Thoracic aorta (tissue), 2 donors: ENCODE results near the gene XCL1. TPM values are rescaled to one million over a fixed set of nuclear protein-coding genes. Genes with fewer than 3 reads are reported as not detected.
"Not testable (repeated sequence)": the region's sequence is repeated elsewhere in the genome, so short reads cannot be mapped to it uniquely, and the experiment has no call there.

Experiments
- ATAC-seq: fragments of 150-250 bp; one replicate; pipeline ENCODE4 v1.8.0; 2017; ENCODE audit warnings: low read depth; ENCODE audit not compliant: insufficient number of reproducible peaks, low FRiP score
- DNase-seq: peaks from one replicate; pipeline ENCODE4 v3.0.0-alpha.2; 2020; ENCODE audit warnings: low spot score
- H3K27ac ChIP-seq, 2 donors: fragments of 200-600 bp; sonication (generic); 1 replicate in 1 of 2; 2 replicates in 1 of 2; pipeline ENCODE4 v1.5.1; 2016; ENCODE audit warnings: mild to moderate bottlenecking in 2 of 2, moderate library complexity in 2 of 2
- H3K27me3 ChIP-seq: fragments of 200-600 bp; sonication (generic); replicated peaks from 2 replicates; pipeline ENCODE4 v1.6.0; 2016; ENCODE audit warnings: mild to moderate bottlenecking; ENCODE audit not compliant: insufficient read depth
- H3K36me3 ChIP-seq: fragments of 200-600 bp; sonication (generic); one replicate; pipeline ENCODE4 v1.5.1; 2016
- H3K4me1 ChIP-seq, 2 donors: fragments of 200-600 bp; sonication (generic); 1 replicate in 1 of 2; 2 replicates in 1 of 2; pipeline versions ENCODE4 v1.5.1 to v1.6.0; 2016; ENCODE audit warnings: low read depth in 2 of 2, mild to moderate bottlenecking in 1 of 2; ENCODE audit not compliant: control insufficient read depth in 1 of 2
- H3K4me3 ChIP-seq: fragments of 200-600 bp; sonication (generic); 2 replicates; pipeline ENCODE4 v1.5.1; 2016; ENCODE audit warnings: mild to moderate bottlenecking
- H3K9me3 ChIP-seq: fragments of 200-600 bp; sonication (generic); 2 replicates; pipeline ENCODE4 v1.5.1; 2016
- total RNA-seq, 2 donors: library from RNA; depleted of rRNA; stranded (reverse); fragments of >200 nt; gene quantifications; one replicate each; pipeline versions ENCODE4 v1.1.0 to v1.2.3, GENCODE V29; 2016
- TF ChIP-seq, protein P1 (sequence below): fragments of 200-600 bp; sonication (generic); IDR thresholded peaks from one replicate; pipeline ENCODE4 v1.5.1; 2019; ENCODE audit warnings: antibody characterized with exemption

Gene XCL1
- total RNA-seq, 2 donors from 2014 or later = 0.54 TPM; not detected in 1

DNA sequence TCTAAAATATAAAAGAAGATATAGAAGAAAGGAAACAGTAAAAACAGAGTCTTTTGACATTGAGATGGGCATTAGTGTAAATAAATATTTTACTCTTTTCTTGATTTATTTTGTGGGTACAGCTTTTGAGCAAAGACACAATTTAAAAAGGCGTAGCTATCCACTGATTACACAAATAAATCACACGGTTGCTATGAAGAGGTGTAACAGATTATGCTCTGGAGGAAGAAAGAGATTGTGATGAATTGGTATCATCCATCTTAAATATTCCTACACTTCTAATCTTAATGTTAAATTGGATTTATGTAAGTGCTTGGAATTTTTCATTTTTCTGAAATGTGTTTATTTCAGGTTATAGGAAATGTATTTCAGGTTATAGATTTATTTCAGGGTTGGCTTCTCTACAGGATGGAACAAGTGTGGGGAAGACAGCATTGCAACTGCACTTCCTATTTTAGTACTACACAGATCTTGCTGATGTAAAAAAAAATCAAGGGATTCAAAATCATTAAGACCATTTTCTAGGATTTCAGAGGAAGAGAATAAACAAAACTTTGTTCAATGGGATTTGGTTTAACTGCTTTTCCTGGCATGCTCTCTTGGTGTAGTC is 15.3 kb downstream of the XCL1 start:
- no peak for DNase-seq
- no peak for ATAC-seq
- Histone ChIP-seq H3K27ac (no peak overlapping the region), H3K4me1 (no peaks in the 10 kb centered on the region), H3K9me3 (no peaks in the 10 kb centered on the region), H3K4me3 (no peak overlapping the region), H3K36me3 (no peaks in the 10 kb centered on the region), H3K27me3 (no peaks in the 10 kb centered on the region)
- TF ChIP-seq, protein P1, sequence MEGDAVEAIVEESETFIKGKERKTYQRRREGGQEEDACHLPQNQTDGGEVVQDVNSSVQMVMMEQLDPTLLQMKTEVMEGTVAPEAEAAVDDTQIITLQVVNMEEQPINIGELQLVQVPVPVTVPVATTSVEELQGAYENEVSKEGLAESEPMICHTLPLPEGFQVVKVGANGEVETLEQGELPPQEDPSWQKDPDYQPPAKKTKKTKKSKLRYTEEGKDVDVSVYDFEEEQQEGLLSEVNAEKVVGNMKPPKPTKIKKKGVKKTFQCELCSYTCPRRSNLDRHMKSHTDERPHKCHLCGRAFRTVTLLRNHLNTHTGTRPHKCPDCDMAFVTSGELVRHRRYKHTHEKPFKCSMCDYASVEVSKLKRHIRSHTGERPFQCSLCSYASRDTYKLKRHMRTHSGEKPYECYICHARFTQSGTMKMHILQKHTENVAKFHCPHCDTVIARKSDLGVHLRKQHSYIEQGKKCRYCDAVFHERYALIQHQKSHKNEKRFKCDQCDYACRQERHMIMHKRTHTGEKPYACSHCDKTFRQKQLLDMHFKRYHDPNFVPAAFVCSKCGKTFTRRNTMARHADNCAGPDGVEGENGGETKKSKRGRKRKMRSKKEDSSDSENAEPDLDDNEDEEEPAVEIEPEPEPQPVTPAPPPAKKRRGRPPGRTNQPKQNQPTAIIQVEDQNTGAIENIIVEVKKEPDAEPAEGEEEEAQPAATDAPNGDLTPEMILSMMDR = no peak

DNA sequence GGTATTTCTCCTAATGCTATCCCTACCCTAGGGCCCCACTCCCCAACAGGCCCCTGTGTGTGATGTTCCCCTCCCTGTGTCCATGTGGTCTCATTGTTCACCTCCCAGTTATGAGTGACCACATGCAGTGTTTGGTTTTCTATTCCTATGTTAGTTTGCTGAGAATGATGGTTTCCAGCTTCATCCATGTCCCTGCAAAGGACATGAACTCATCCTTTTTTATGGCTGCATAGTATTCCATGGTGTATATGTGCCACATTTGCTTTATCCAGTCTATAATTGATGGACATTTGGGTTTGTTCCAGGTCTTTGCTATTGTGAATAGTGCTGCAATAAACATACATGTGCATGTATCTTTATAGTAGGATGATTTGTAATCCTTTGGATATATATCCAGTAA is 19.0 kb downstream of the XCL1 start:
- not testable (repeated sequence) for H3K36me3 ChIP-seq, H3K27me3 ChIP-seq, H3K4me3 ChIP-seq, ATAC-seq, H3K27ac ChIP-seq, DNase-seq, H3K4me1 ChIP-seq, H3K9me3 ChIP-seq

DNA sequence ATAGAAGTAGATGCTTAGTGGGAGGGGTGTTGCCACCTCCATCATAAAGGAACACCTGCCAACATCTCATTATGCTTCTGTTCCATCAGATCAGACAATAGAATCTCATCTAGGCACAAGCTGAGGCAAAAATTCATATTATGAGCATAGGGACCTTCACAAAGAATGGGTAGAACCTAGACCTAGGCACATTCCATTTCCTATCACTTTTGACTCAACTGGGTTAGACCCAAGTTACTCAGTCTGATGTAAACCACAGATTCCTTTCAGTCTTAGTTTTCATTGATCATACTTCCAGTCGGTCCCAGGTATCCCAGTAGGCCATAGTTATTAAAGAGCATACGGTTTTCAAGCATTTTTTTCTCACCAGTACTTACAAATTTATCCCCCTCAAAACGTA is 21.7 kb downstream of the XCL1 start:
- no peaks in the 10 kb centered on the region for H3K27me3 ChIP-seq
- ATAC-seq (no peak), DNase-seq (no peak)
- H3K27ac ChIP-seq = no peak overlapping the region
- no peaks in the 10 kb centered on the region for H3K9me3 ChIP-seq
- no peaks in the 10 kb centered on the region for H3K4me1 ChIP-seq
- no peaks in the 10 kb centered on the region for H3K36me3 ChIP-seq
- TF ChIP-seq, protein P1 = no peak
- H3K4me3 ChIP-seq = no peak overlapping the region

DNA sequence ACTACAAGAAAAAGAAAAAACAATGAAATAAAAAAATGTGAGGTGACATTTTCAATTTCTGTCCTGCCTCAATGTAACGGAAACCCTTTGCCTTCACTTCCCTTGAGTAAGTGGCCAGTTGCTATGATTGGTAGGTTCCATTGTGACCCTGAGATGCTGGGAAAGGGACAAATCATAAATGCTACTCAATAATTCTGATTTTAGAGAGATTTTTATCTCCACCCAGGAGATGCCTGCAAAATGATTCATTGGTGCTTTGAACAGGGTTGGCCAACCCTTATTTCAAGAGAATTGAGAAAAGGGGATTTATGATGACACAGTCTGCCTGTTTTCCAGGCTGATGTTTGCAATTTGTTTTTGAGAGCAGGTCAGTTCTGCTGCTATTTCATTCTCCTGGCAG is 22.5 kb downstream of the XCL1 start:
- ATAC-seq (no peak), DNase-seq (no peak)
- Histone ChIP-seq H3K9me3 (no peaks in the 10 kb centered on the region), H3K27me3 (no peaks in the 10 kb centered on the region), H3K27ac (no peak overlapping the region), H3K4me3 (no peak overlapping the region), H3K4me1 (peaks cover 0 to 3% of the 10 kb centered on the region in 2 donors), H3K36me3 (no peaks in the 10 kb centered on the region)
- TF ChIP-seq, protein P1 = no peak

DNA sequence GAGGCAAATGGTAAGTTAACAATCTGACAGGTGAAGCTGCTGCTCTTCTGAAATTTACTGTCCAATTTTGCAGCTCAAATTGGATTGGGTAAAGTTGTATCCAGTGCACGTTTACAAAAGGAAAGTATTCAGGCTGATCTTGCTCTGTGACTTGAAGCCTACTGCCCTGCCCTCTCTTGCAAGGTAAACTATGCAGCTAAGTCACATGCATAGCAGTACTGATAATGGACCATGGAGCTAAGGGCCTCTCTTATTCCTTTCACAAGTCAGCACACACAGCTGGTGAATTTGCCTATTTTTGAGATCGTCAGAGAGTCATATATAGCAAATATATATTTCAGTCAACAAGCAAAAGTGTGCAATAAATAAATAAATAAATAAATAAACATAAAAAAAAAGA is 23.2 kb downstream of the XCL1 start:
- Histone ChIP-seq H3K4me3 (no peak overlapping the region), H3K9me3 (no peaks in the 10 kb centered on the region), H3K27ac (no peak overlapping the region), H3K4me1 (peaks cover 0 to 3% of the 10 kb centered on the region in 2 donors), H3K36me3 (no peaks in the 10 kb centered on the region), H3K27me3 (no peaks in the 10 kb centered on the region)
- DNase-seq (no peak), ATAC-seq (no peak)
- TF ChIP-seq, protein P1 = no peak

DNA sequence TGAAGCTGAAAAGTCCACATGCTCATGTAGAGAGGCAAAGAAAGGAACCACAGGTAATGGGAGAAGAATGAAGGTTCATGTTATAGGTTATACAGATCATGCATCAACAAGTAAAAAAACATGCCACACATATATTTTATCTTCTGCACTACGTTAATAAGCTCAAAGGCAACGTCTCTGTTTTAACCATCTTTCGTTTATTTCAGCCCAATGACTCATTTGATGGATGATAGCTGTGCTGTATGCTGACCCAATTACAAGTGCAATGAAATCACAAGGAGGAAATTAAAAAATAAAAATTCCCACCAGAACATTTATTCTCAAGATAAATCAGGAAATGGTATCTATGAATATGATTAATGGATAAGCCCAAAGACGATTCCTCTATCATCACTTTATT is 24.6 kb downstream of the XCL1 start:
- ATAC-seq (no peak), DNase-seq (no peak)
- H3K4me3 ChIP-seq = no peak overlapping the region
- H3K27ac ChIP-seq = no peak overlapping the region
- peaks cover 0 to 3% of the 10 kb centered on the region in 2 donors for H3K4me1 ChIP-seq
- no peaks in the 10 kb centered on the region for H3K9me3 ChIP-seq
- H3K36me3 ChIP-seq = no peaks in the 10 kb centered on the region
- TF ChIP-seq, protein P1 = no peak
- H3K27me3 ChIP-seq = no peaks in the 10 kb centered on the region
